GM10266 (cell line): Measurements from ENCODE around the gene TMEM184C.

Experiments used
- DNase-seq: peaks from one replicate; pipeline ENCODE4 v3.0.0; 2012; ENCODE audit errors: extremely low spot score
- CTCF ChIP-seq: IDR thresholded peaks from 2 replicates; pipeline ENCODE4 v1.5.1; 2012; ENCODE audit warnings: mild to moderate bottlenecking, low read depth; ENCODE audit not compliant: control insufficient read depth, insufficient read depth; ENCODE audit errors: missing control alignments

The TMEM184C gene

GRCh38 chr4:147590249-147590920, 26.8 kb upstream of the TMEM184C start:
- TF ChIP-seq CTCF = peak; percentile 79
- peak; percentile 51 for DNase-seq

- TF ChIP-seq CTCF = no peak
- no peak for DNase-seq
Measured at GRCh38 chr4:147591106-147591505, 26.1 kb upstream of the TMEM184C start.

GRCh38 chr4:147594107-147594506, 23.1 kb upstream of the TMEM184C start:
- no peak for DNase-seq
- no peak for TF ChIP-seq CTCF

GRCh38 chr4:147594578-147594977, 22.6 kb upstream of the TMEM184C start:
- no peak for TF ChIP-seq CTCF
- DNase-seq = no peak

GRCh38 chr4:147596377-147596776, 20.8 kb upstream of the TMEM184C start:
- TF ChIP-seq CTCF = peak; percentile 19
- no peak for DNase-seq

- no peak for TF ChIP-seq CTCF
- DNase-seq = no peak
Measured at GRCh38 chr4:147596981-147597380, 20.2 kb upstream of the TMEM184C start.

- no peak for TF ChIP-seq CTCF
- no peak for DNase-seq
Measured at GRCh38 chr4:147597561-147597960, 19.6 kb upstream of the TMEM184C start.
